ENCODE results near the gene EN2.

EN2 gene

DNA sequence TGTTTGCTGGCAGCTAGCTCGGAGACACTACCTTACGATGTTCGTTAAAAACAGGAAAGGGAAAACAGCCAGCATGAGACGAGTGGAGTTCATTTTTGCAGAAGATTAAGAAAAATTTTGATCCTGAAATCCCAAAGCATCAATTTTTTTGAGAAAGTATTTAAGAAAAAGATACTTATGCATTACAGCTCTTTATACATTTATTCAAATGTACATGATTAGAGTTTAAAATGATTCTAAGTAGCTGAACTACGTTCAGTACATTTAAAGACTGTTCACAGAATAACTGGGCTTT lies 53.7 kb downstream of the EN2 start:
- DNase-seq, result no peak

DNA sequence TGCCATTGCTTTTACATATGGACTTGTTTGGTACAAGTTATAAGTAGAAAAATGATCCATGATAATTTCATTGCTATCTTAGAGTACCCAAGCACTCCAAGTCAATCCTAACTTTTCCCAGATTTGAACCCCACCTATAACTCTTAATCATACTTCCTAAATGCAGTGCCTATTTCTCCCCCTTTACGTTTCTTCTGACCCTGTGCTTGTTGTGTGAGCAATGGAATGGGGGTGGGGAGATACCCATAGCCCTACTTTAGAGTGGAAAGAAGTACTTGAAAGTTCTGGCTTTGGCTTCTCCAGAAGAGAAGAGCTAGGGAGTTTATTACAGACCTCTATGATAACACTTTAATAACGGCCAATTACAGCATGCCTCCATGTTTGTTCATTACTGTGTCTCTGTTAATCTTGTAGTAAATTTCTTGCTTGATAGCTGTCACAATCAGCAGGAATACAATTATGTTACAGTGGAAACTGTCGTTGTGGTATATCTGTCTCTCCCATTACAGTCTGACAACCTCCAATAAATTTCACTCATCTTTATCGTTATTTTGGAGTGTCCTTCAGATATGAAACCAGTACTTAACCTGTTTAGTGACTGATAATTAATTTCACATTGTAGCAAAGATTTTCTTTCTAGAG lies 54.4 kb downstream of the EN2 start:
- peak; percentile 3 for DNase-seq

DNA sequence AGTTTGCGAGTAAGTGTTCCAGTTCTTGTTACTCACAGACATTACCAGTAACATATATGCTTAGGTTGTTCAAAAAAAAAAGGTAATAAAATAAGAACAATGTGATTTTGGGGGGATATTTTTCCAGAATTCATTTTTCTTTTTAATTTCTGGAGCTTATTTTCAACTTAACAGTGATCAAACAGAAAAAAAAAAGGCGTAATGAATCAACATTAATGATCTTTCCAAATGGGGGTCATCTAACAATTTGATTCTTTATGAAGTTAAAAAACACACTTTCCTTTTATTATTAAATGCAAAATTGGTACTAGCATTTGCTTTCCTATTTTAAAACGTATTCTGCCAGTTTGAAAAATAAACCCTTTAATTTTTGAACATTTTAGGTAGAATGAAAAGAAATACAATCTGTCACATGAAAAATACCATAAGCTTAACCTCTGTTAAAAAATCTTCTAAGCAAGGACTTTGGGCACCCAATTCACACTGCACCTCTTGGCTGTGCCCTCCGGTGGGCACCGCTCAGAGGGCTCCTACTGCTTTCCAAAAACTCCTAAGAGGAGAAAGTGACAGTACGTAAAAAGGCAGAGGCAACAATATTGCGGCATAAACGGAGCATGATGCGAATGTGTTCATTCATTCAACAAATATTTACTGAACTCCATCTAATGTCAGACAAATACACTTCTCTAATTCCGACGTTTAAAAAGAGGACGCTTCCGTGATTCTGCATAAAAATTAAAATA lies 55.8 kb downstream of the EN2 start:
- DNase-seq, result no peak

DNA sequence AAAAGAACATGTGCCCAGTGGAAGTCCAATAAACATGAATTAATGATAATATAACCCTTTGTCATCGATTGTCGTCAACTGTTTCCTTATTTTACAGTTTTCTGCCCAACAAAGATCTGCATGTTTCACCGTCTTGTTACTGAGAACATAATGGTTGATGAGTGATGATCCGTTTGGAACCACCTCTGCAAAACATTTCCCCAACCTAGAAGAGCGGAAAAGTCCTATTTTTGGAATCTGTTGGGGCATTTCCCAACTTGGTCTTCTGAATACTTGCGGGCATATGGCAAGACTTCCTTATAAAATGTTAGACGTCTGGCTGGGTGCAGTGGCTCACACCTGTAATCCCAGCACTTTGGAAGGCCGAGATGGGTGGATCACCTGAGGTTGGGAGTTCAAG lies 56.4 kb downstream of the EN2 start:
- DNase-seq, result no peak

All from NCI-H1105 treated with DMSO at 0.1 percent for 48 hours (cell line).